GM19328 (cell line): Measurements from ENCODE around the gene TAP1.
"Not testable (repeated sequence)": the region's sequence is repeated elsewhere in the genome, so short reads cannot be mapped to it uniquely, and the experiment has no call there.

ENCODE experiments used
- ATAC-seq: cut with Tn5 transposase; IDR thresholded peaks from one replicate; pipeline ENCODE4 v1.9.1; 2021; ENCODE audit warnings: mild to moderate bottlenecking, moderate library complexity; ENCODE audit not compliant: unreplicated experiment

Gene TAP1

GRCh38 chr6:32807020-32807580 is 46.4 kb downstream of the TAP1 start:
- no peak for ATAC-seq

- not testable (repeated sequence) for ATAC-seq
Observed at GRCh38 chr6:32805404-32805803, 48.1 kb downstream of the TAP1 start.

DNA sequence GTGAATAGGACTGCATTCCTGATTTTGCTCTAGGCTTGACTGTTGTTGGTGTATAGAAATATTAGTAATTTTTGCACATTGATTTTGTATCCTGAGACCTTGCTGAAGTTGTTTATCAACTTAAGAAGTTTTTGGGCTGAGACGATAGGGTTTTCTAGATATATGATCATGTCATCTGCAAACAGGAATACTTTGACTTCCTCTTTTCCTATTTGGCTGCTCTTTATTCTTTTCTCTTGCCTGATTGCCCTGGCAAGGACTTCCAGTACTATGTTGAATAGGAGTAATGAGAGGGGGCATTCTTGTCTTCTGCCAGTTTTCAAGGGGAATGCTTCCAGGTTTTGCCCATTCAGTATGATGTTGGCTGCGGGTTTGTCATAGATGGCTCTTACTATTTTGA is 50.1 kb downstream of the TAP1 start:
- ATAC-seq: no peak

DNA sequence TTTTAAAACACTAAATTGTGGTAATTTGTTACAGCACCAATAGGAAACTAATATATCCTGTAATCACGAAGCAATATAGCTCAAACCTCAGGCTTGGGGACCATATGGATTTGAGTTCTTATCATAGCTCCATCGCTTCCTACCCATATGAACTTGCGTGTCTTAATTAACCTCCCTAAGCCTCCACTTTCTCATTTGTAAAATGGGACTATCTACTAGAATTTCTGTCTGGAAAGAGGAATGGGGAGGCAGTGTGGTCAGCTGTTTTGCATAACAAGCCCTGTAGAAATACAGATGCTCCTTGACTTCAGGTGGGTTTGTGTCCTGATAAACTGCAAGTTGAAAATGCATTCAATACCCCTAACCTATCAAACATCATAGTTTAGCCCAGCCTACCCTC is 53.8 kb downstream of the TAP1 start:
- ATAC-seq: no peak

GRCh38 chr6:32799168-32799567 is 54.3 kb downstream of the TAP1 start:
- ATAC-seq: no peak

DNA sequence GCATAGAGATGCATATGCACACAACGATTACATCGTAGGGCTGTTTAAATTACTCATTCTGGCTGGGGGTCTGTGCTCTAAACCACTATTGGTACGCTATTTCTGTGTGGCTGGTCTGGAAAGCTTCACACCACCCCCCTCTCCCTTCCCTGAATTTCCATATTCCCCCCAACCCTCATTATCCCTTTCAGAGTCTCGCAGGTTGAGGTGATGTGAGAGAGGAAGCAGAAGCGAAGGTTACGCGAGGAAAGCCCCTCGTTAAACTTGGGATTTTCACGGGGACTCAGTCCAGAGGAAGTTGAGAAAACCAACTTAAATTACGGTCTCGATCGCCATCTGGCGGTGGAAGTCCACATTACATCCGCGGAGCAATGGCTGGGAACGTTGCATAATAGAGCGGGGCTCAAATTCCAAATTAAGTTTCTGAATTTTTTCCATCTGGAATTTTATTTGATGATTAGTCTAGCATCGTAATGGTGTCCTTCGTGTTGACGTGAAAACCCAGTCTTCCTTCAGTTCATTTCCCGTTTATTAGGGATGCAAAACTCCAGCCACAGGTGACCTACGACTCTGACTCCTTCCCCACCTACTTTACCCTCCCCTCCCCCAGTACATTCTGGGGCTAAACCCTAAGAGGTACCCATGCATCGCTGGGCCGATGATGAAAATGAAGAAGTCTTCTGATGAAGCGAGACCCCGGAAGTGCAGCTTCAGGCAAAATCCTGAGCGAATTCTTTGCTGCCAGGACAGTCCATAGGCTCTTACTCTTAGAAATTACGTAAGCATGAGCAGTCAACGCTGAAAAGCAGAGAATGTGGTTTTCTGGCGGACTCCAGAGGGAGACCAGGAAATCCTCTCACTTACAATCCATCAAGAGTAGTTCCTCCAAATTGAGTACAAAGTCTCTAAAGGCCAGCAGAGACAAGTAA is 56.4 kb downstream of the TAP1 start:
- ATAC-seq: no peak
